ACC112 (cell line): Measurements from ENCODE around the gene KCNMA1.

Experiments
- H2AFZ ChIP-seq: fragments of 200-600 bp; sonication (generic); one replicate; pipeline ENCODE4 v1.6.0; 2017; ENCODE audit warnings: antibody characterized with exemption, low read length; ENCODE audit not compliant: unreplicated experiment
- H3K27ac ChIP-seq: fragments of 200-600 bp; sonication (generic); 2 replicates; pipeline ENCODE4 v1.5.1; 2014; ENCODE audit warnings: low read depth, mild to moderate bottlenecking, antibody characterized with exemption, low read length, moderate library complexity
- H3K27me3 ChIP-seq: fragments of 200-600 bp; sonication (generic); 2 replicates; pipeline ENCODE4 v1.6.1; 2014; ENCODE audit warnings: mild to moderate bottlenecking, antibody characterized with exemption, low read length, moderate library complexity, mixed read lengths; ENCODE audit not compliant: insufficient read depth
- H3K36me3 ChIP-seq: fragments of 200-600 bp; sonication (generic); 2 replicates; pipeline ENCODE4 v1.6.1; 2016; ENCODE audit warnings: mild to moderate bottlenecking, antibody characterized with exemption, low read length, moderate library complexity, mixed read lengths; ENCODE audit not compliant: insufficient read depth
- H3K4me1 ChIP-seq: fragments of 200-600 bp; sonication (generic); one replicate; pipeline ENCODE4 v1.6.1; 2016; ENCODE audit warnings: low read length, mixed read lengths; ENCODE audit not compliant: insufficient read depth, unreplicated experiment, control insufficient read depth
- H3K4me3 ChIP-seq: fragments of 200-600 bp; sonication (generic); 2 replicates; pipeline ENCODE4 v1.5.1; 2014; ENCODE audit warnings: mild to moderate bottlenecking, low read depth, low read length
- H3K79me2 ChIP-seq: fragments of 200-600 bp; sonication (generic); one replicate; pipeline ENCODE4 v1.6.0; 2016; ENCODE audit warnings: low read length; ENCODE audit not compliant: control insufficient read depth, unreplicated experiment, insufficient read depth

The KCNMA1 gene

GRCh38 chr10:77634939-77635338 is 2.7 kb downstream of the KCNMA1 start:
- Histone ChIP-seq H3K36me3 (no peaks in the 10 kb centered on the region), H3K4me1 (peaks cover 16% of the 10 kb centered on the region), H3K79me2 (peaks cover 8% of the 10 kb centered on the region), H2AFZ (no peak overlapping the region), H3K4me3 (peak overlapping the region; percentile 82; the same call in 1 of the 2 replicates), H3K27ac (no peak overlapping the region), H3K27me3 (no peaks in the 10 kb centered on the region)

DNA sequence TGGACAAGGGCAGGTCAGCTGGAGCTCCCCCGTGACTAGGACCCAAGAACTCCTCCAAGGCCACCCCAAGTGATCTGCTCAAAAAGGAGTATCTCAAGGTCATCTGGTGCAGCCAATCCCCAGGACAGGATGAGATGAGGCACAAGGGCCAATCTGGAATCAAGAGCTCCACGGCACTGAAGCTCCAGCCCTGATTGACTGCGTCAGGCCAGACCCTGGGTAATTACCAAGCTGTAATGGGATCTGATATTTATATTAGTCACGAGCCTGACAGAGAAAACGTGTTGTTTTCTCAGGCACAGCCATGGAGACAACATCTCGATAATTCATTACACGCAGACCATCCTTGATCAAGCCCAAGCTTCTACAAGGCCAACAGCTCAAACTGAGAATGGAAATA is 4.2 kb downstream of the KCNMA1 start:
- Histone ChIP-seq H3K4me3 (no peak overlapping the region), H3K27ac (no peak overlapping the region), H3K4me1 (peaks cover 28% of the 10 kb centered on the region), H3K36me3 (no peaks in the 10 kb centered on the region), H2AFZ (no peak overlapping the region), H3K27me3 (no peaks in the 10 kb centered on the region), H3K79me2 (peaks cover 8% of the 10 kb centered on the region)

- H3K4me3 ChIP-seq = no peak overlapping the region
- H2AFZ ChIP-seq = no peak overlapping the region
- H3K27me3 ChIP-seq = no peaks in the 10 kb centered on the region
- H3K36me3 ChIP-seq = no peaks in the 10 kb centered on the region
- H3K27ac ChIP-seq = no peak overlapping the region
- peaks cover 28% of the 10 kb centered on the region for H3K4me1 ChIP-seq
- peaks cover 10% of the 10 kb centered on the region for H3K79me2 ChIP-seq
Measured at GRCh38 chr10:77631241-77631640, 6.4 kb downstream of the KCNMA1 start.

DNA sequence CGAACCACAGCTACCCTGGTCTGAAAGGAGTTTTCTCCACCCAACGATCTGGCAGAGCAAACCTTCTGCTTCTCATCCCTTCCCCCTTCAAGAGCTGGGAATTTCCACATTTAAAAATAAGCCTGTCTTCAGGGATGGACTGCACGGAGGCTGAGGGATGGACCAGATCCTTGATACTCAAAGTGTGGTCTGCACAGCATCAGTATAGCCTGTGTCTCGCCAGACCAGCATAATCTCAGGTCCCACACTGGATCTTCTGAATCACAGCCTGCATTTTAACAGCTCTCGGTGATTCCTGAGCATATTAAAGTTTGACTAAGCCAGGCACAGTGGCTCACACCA is 7.1 kb downstream of the KCNMA1 start:
- Histone ChIP-seq H3K36me3 (no peaks in the 10 kb centered on the region), H3K4me3 (peak overlapping the region; percentile 49; the same call in 1 of the 2 replicates), H3K27ac (peak overlapping the region; percentile 72; the same call in 1 of the 2 replicates), H3K79me2 (peaks cover 10% of the 10 kb centered on the region), H3K4me1 (peaks cover 23% of the 10 kb centered on the region), H2AFZ (peak overlapping the region; percentile 34), H3K27me3 (no peaks in the 10 kb centered on the region)

DNA sequence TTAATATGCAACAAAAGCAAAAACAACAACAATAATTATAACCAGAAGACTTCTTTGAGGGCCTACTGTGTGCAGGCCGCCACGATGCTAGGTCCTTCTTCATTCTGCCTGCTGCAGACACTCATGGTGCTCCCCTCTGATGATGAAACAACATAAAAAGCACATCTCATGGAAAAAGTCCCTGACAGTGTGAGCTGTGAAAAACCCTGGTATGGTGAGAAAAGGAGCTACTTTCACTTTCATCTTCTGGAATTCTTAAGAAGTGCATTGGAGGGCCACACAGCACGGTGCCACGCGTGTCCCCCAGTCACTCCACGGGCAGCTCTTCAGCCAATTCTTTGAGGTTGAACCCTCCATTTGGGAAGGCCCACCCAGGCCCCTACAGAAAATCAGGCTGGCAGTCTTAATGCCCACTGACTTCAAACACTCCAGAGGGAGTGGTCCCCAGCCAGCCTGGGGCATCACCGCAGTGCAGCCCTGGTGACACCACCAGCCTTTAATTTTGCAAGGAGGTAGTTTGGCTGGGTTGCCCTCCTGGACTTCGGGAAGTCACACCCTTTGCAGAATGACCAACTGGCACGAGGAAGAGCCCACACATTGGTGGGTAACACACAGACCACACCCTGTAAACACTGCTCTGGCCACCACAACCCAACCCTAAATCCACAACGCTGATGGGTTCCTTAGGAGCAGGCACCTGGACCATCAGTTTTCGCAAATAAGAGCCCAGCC is 7.7 kb downstream of the KCNMA1 start:
- peaks cover 8% of the 10 kb centered on the region for H3K79me2 ChIP-seq
- no peaks in the 10 kb centered on the region for H3K36me3 ChIP-seq
- peak overlapping the region; percentile 72 for H3K27ac ChIP-seq
- peak overlapping the region; percentile 49 for H3K4me3 ChIP-seq
- H3K27me3 ChIP-seq = no peaks in the 10 kb centered on the region
- peaks cover 20% of the 10 kb centered on the region for H3K4me1 ChIP-seq
- H2AFZ ChIP-seq = peak overlapping the region; percentile 59

DNA sequence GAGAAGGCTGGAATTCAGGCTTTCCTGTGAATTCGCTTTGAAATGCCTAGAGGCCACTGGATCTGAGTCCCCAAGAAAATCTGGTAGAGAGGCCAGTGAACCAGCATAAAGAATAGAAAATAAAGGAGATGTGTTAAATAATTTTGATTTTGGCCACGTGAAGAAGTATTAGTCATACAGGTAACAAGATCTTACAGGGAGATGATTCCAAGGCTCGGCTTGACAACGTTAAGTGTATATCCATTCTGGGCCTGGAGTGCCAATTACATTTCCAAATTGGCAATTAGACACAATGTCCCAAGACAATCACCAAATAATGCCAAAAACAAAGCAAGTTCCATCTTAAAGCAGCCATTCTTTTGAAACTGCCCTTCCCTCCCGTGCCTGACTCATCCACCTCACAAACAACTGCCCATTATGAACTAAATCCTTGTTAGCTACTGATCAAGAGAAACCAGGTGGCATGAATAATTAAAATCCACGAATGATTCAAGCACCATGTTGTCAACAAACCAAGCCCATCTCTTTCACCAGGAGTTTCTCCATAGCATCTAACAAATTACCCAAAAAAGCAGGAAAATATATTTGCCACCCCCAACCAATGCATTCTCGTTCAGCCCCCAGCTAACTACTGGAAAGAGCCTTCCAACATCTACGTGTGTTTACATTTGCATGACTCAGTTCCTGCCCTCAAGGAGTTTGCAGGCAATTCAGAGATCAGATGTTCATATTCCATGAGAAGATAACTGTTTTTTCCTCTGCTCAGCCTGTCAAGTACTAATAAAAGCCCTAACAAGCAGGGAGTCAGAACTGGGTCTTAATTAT is 8.5 kb downstream of the KCNMA1 start:
- no peaks in the 10 kb centered on the region for H3K27me3 ChIP-seq
- peaks cover 23% of the 10 kb centered on the region for H3K4me1 ChIP-seq
- H3K36me3 ChIP-seq = no peaks in the 10 kb centered on the region
- peaks cover 9% of the 10 kb centered on the region for H3K79me2 ChIP-seq
- peak overlapping the region; percentile 59 for H2AFZ ChIP-seq
- H3K27ac ChIP-seq = peak overlapping the region; percentile 72
- H3K4me3 ChIP-seq = peak overlapping the region; percentile 49

DNA sequence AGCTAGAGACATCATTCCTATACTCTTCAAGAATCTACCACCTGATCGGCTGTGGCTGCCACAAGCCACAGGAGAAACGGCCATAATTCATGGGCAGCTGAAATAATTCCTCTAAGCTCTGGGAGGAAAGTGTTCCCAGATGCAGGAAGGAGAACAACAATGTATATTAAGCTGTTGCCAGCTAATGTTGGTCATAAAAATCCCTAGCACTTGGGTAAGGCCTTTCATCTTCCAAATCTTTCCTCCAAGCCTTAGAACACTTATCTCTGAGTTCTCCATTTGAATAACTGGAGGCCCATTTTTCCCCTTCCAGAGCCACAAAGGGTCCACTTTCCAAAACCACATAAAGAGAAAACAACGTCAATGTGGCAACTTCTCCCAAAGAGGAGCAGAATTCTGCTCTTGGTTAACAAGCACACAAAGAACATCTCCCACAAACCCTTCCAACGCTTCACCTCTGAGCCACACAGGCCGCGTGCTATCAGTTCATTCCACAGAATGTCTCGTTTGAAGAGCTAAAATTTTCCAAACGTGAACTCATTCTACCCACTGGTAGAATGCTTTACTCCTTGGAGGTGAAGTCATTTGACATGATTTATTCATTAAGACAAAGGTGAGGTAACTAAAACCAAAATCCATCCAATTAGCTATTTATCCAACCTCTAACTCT is 11.2 kb downstream of the KCNMA1 start:
- H2AFZ ChIP-seq = no peak overlapping the region
- H3K27me3 ChIP-seq = no peaks in the 10 kb centered on the region
- H3K4me3 ChIP-seq = no peak overlapping the region
- no peaks in the 10 kb centered on the region for H3K36me3 ChIP-seq
- peaks cover 36% of the 10 kb centered on the region for H3K4me1 ChIP-seq
- peaks cover 13% of the 10 kb centered on the region for H3K79me2 ChIP-seq
- no peak overlapping the region for H3K27ac ChIP-seq

DNA sequence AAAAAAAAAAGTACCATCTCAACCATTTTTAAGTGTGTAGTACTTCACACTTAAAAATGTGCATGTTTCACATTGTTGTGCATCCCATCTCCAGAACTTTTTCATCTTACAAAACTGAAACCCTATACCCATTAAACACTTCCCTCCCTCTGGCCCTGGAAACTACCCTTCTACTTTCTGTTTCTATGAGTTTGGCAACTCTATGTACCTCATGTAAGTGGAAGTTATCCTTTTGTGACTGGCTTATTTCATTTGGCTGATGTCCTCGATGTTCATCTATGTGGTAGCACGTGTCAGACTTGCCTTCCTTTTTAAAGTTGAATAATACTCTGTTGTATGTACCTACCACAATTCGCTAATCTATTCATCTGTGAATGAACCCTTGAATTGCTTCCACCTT is 12.2 kb downstream of the KCNMA1 start:
- H3K36me3 ChIP-seq = no peaks in the 10 kb centered on the region
- H3K79me2 ChIP-seq = peaks cover 13% of the 10 kb centered on the region
- H2AFZ ChIP-seq = peak overlapping the region; percentile 57
- peaks cover 32% of the 10 kb centered on the region for H3K4me1 ChIP-seq
- no peak overlapping the region for H3K4me3 ChIP-seq
- H3K27me3 ChIP-seq = no peaks in the 10 kb centered on the region
- H3K27ac ChIP-seq = no peak overlapping the region

DNA sequence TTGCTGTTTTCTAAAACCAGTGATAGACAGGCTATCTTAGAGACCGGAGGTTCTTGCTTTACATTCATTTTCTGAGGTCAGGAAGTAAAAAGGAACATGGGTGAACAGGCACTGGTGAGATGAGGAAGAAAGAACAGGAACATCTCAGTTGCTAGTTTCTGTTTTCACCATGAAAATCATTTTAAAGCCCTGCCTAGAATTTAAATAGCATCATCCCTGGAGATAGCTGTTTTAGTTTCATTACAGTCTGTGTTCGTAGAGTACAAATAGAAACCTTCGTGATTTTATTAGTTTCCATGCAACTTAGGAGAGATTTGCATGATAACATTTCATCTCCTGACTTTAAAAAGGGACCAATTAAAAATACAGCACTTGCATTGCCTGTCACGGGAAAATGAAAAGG is 14.7 kb downstream of the KCNMA1 start:
- peaks cover 13% of the 10 kb centered on the region for H3K79me2 ChIP-seq
- peaks cover 16% of the 10 kb centered on the region for H3K4me1 ChIP-seq
- no peaks in the 10 kb centered on the region for H3K27me3 ChIP-seq
- no peak overlapping the region for H3K27ac ChIP-seq
- H3K36me3 ChIP-seq = no peaks in the 10 kb centered on the region
- peak overlapping the region; percentile 73 for H3K4me3 ChIP-seq
- H2AFZ ChIP-seq = peak overlapping the region; percentile 88

DNA sequence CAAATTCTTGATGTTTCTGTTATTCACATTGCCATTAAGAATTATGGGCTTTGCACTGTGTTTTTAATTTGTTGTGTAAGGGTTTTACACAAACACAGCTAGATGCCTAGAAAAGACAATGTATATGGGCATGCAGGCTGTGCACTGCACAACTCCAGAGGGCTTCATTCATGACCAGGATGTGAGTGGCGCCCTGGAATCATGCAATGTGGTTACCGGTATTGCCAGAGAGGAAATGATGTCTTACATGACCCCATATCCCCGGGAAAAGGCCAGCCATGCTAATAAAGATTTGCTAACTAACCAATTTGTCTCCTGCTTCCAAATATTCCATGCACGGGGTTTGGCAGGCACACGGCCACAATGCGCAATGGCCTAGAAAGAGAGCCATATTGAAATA is 16.9 kb downstream of the KCNMA1 start:
- H2AFZ ChIP-seq = no peak overlapping the region
- no peaks in the 10 kb centered on the region for H3K27me3 ChIP-seq
- H3K36me3 ChIP-seq = no peaks in the 10 kb centered on the region
- H3K27ac ChIP-seq = no peak overlapping the region
- H3K79me2 ChIP-seq = peaks cover 20% of the 10 kb centered on the region
- H3K4me1 ChIP-seq = peaks cover 16% of the 10 kb centered on the region
- H3K4me3 ChIP-seq = no peak overlapping the region
